HG03571 (cell line): Measurements from ENCODE around the gene CRY1.
A peak's percentile ranks its signal among the peaks of the same experiment; 100 is the strongest.

Source experiments
- ATAC-seq: cut with Tn5 transposase; IDR thresholded peaks from one replicate; pipeline ENCODE4 v1.9.1; 2021; ENCODE audit not compliant: unreplicated experiment

The CRY1 gene

GRCh38 chr12:107093417-107094182, at the start of gene CRY1:
Gene CRY1, minus strand, starts transcription at chr12:107093549. Its CDS starts 588 bp downstream, at chr12:107092961.
- ATAC-seq, result peak; percentile 91

- no peak for ATAC-seq
Observed at GRCh38 chr12:107139787-107140186, 46.4 kb upstream of the CRY1 start.

- ATAC-seq, result no peak
Observed at GRCh38 chr12:107138990-107139389, 45.6 kb upstream of the CRY1 start.

- no peak for ATAC-seq
Observed at GRCh38 chr12:107135177-107135576, 41.8 kb upstream of the CRY1 start.

GRCh38 chr12:107134558-107134957, 41.2 kb upstream of the CRY1 start:
- no peak for ATAC-seq

GRCh38 chr12:107133462-107133861, 40.1 kb upstream of the CRY1 start:
- no peak for ATAC-seq

- ATAC-seq, result no peak
Observed at GRCh38 chr12:107131832-107132616, 38.7 kb upstream of the CRY1 start.

- ATAC-seq, result no peak
Observed at GRCh38 chr12:107130830-107131611, 37.7 kb upstream of the CRY1 start.

- ATAC-seq, result no peak
Observed at GRCh38 chr12:107129315-107129930, 36.1 kb upstream of the CRY1 start.

GRCh38 chr12:107127482-107128430, 34.4 kb upstream of the CRY1 start:
- ATAC-seq, result no peak

GRCh38 chr12:107126796-107127481, 33.6 kb upstream of the CRY1 start:
- no peak for ATAC-seq

GRCh38 chr12:107125833-107126232, 32.5 kb upstream of the CRY1 start:
- no peak for ATAC-seq

GRCh38 chr12:107122452-107122958, 29.2 kb upstream of the CRY1 start:
- ATAC-seq, result no peak

- no peak for ATAC-seq
Observed at GRCh38 chr12:107119091-107119490, 25.7 kb upstream of the CRY1 start.

GRCh38 chr12:107118624-107119023, 25.3 kb upstream of the CRY1 start:
- ATAC-seq, result no peak

GRCh38 chr12:107115119-107115518, 21.8 kb upstream of the CRY1 start:
- no peak for ATAC-seq

- no peak for ATAC-seq
Observed at GRCh38 chr12:107111314-107111713, 18.0 kb upstream of the CRY1 start.

GRCh38 chr12:107109726-107110719, 16.7 kb upstream of the CRY1 start:
- no peak for ATAC-seq
